ENCODE measurements around the gene SNAP47.

DNA sequence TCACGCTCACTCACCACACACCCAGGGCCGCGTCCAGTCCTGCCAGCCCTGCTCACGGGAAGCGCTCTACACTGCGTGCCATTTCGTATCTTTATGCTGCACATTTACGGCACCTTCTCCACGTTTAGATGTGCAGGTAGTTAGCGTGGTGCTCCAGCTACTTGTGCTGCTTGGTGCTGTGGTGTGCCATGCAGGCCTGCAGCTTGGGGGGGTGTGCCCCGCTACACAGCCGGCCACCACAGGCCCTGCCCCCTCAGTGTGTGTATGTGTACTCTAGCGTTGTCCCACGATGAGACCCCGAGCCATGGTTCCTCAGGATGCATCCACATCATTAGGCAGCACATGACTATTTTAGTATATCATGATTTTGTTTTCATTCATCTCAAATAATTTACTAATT lies 38.3 kb downstream of the SNAP47 start:
- TF ChIP-seq SPI1 (IDR thresholded peaks at IDR 0.05; ENCODE audit: low read depth, low read length) (no peak), TAF1 (IDR thresholded peaks at IDR 0.05; ENCODE audit: low read depth, low read length) (no peak), POLR2AphosphoS5 (IDR thresholded peaks at IDR 0.05; ENCODE audit: low read depth, low read length) (no peak), POLR2A (IDR thresholded peaks at IDR 0.05; ENCODE audit: low read depth, low read length) (no peak), POU2F2 (IDR thresholded peaks at IDR 0.05; ENCODE audit: low read depth, low read length) (no peak), PAX5 (IDR thresholded peaks at IDR 0.05; ENCODE audit: insufficient read depth, low read length, severe bottlenecking) (no peak)

Measured in GM12891 (cell line).